ENCODE results near the gene STX4. TPM values are rescaled to one million over a fixed set of nuclear protein-coding genes. Genes with fewer than 3 reads are reported as not detected.

Gene STX4
- total RNA-seq, 1 experiment from 2014 or later, result 85.8 TPM

DNA sequence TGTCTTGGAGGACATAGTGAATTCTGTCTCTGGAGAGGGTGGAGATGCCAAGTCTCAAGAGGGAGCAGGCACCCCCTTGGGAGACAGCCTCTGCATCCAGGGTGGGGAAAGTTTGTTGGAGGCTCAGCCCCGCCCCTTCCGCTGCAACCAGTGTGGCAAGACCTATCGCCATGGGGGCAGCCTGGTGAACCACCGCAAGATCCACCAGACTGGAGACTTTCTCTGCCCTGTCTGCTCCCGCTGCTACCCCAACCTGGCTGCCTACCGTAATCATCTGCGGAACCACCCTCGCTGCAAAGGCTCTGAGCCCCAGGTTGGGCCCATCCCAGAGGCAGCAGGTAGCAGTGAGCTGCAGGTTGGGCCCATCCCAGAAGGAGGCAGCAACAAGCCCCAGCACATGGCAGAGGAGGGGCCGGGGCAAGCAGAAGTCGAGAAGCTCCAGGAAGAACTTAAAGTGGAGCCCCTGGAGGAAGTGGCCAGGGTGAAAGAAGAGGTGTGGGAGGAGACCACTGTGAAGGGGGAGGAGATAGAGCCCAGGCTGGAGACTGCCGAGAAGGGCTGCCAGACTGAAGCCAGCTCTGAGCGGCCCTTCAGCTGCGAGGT is 46.1 kb downstream of the STX4 start:
- BruUV-seq (replicated peaks), result no TSS peak
- no peaks in the 10 kb centered on the region for H3K27me3 ChIP-seq (ENCODE audit: insufficient read depth, low read depth)
- H3K4me2 ChIP-seq, result no peak overlapping the region
- no peaks in the 10 kb centered on the region for H3K9me2 ChIP-seq (ENCODE audit: insufficient read depth)
- H3K36me3 ChIP-seq (ENCODE audit: low read depth), result peaks cover 5% of the 10 kb centered on the region
- H3K27ac ChIP-seq, result no peak overlapping the region
- H3K79me2 ChIP-seq (ENCODE audit: low read depth), result peaks cover 33% of the 10 kb centered on the region
- H3K4me1 ChIP-seq (replicated peaks; ENCODE audit: insufficient read depth), result peaks cover 9% of the 10 kb centered on the region
- POLR2A ChIA-PET (ENCODE audit: unreplicated experiment), result no interaction called here
- H3F3A ChIP-seq (ENCODE audit: insufficient read depth, low read depth), result peaks cover 17% of the 10 kb centered on the region; the same call in 1 of the 2 replicates
- intact Hi-C loops (cut with micrococcal nuclease; ENCODE audit: unreplicated experiment), result no loop called here
- no peak overlapping the region for H2AFZ ChIP-seq
- CTCF ChIA-PET, result no interaction called here
- H3K4me3 ChIP-seq, result no peak overlapping the region
- H4K20me1 ChIP-seq (ENCODE audit: insufficient read depth), result peaks cover 38% of the 10 kb centered on the region
- no peak for TF ChIP-seq EZH2 (IDR thresholded peaks at IDR 0.05; ENCODE audit: low read depth)
- TF ChIP-seq, protein P1, sequence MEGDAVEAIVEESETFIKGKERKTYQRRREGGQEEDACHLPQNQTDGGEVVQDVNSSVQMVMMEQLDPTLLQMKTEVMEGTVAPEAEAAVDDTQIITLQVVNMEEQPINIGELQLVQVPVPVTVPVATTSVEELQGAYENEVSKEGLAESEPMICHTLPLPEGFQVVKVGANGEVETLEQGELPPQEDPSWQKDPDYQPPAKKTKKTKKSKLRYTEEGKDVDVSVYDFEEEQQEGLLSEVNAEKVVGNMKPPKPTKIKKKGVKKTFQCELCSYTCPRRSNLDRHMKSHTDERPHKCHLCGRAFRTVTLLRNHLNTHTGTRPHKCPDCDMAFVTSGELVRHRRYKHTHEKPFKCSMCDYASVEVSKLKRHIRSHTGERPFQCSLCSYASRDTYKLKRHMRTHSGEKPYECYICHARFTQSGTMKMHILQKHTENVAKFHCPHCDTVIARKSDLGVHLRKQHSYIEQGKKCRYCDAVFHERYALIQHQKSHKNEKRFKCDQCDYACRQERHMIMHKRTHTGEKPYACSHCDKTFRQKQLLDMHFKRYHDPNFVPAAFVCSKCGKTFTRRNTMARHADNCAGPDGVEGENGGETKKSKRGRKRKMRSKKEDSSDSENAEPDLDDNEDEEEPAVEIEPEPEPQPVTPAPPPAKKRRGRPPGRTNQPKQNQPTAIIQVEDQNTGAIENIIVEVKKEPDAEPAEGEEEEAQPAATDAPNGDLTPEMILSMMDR (conservative IDR thresholded peaks at IDR 0.05), result no peak
- H3K9me3 ChIP-seq (ENCODE audit: insufficient read depth, low read depth), result no peaks in the 10 kb centered on the region
- no peak for DNase-seq

DNA sequence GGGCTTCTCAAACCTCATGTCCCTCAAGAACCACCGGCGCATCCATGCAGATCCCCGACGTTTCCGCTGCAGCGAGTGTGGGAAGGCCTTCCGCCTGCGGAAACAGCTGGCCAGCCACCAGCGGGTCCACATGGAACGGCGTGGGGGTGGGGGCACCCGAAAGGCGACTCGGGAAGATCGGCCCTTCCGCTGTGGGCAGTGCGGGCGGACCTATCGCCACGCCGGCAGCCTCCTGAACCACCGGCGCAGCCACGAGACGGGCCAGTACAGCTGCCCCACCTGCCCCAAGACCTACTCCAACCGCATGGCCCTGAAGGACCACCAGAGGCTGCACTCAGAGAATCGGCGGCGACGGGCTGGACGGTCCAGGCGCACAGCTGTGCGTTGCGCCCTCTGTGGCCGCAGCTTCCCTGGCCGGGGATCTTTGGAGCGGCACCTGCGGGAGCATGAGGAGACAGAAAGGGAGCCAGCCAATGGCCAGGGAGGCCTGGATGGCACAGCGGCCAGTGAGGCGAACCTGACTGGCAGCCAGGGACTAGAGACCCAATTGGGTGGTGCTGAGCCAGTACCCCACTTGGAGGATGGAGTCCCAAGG is 46.8 kb downstream of the STX4 start:
- no peak overlapping the region for H2AFZ ChIP-seq
- H3K4me1 ChIP-seq (replicated peaks; ENCODE audit: insufficient read depth), result peaks cover 7% of the 10 kb centered on the region

GRCh38 chr16:31080756-31081419 is 47.5 kb downstream of the STX4 start:
- intact Hi-C loops (cut with micrococcal nuclease; ENCODE audit: unreplicated experiment), result no loop called here
- Histone ChIP-seq H3K36me3 (ENCODE audit: low read depth) (peaks cover 5% of the 10 kb centered on the region), H3K27ac (no peak overlapping the region), H3F3A (ENCODE audit: insufficient read depth, low read depth) (peaks cover 17% of the 10 kb centered on the region; the same call in 1 of the 2 replicates), H3K9me3 (ENCODE audit: insufficient read depth, low read depth) (no peaks in the 10 kb centered on the region), H2AFZ (no peak overlapping the region), H4K20me1 (ENCODE audit: insufficient read depth) (peaks cover 38% of the 10 kb centered on the region), H3K9me2 (ENCODE audit: insufficient read depth) (no peaks in the 10 kb centered on the region), H3K4me1 (replicated peaks; ENCODE audit: insufficient read depth) (no peaks in the 10 kb centered on the region), H3K79me2 (ENCODE audit: low read depth) (peaks cover 18% of the 10 kb centered on the region), H3K4me2 (no peak overlapping the region), H3K4me3 (no peak overlapping the region), H3K27me3 (ENCODE audit: insufficient read depth, low read depth) (no peaks in the 10 kb centered on the region)
- BruUV-seq (replicated peaks), result no TSS peak
- ChIA-PET POLR2A (ENCODE audit: unreplicated experiment) (interaction anchor here (0.6 kb wide), 1 partner anchor 58 kb away, joined by 3 read pairs; no protein-coding TSS in a partner anchor), CTCF (no interaction called here)
- DNase-seq, result no peak
- no peak for TF ChIP-seq EZH2 (IDR thresholded peaks at IDR 0.05; ENCODE audit: low read depth)
- TF ChIP-seq, protein P1 (conservative IDR thresholded peaks at IDR 0.05), result no peak

More for the DNA sequence above, 46.8 kb downstream of the STX4 start:
- Histone ChIP-seq H3K9me3 (ENCODE audit: insufficient read depth, low read depth) (no peaks in the 10 kb centered on the region), H3K79me2 (ENCODE audit: low read depth) (peaks cover 26% of the 10 kb centered on the region), H3K9me2 (ENCODE audit: insufficient read depth) (no peaks in the 10 kb centered on the region), H3K27ac (no peak overlapping the region), H3K27me3 (ENCODE audit: insufficient read depth, low read depth) (no peaks in the 10 kb centered on the region), H3K36me3 (ENCODE audit: low read depth) (peaks cover 5% of the 10 kb centered on the region), H3K4me2 (no peak overlapping the region), H3K4me3 (no peak overlapping the region), H4K20me1 (ENCODE audit: insufficient read depth) (peaks cover 38% of the 10 kb centered on the region), H3F3A (ENCODE audit: insufficient read depth, low read depth) (peaks cover 17% of the 10 kb centered on the region; the same call in 1 of the 2 replicates)
- no peak for DNase-seq
- ChIA-PET POLR2A (ENCODE audit: unreplicated experiment) (interaction anchor here (0.6 kb wide), 1 partner anchor 59 kb away, joined by 3 read pairs; no protein-coding TSS in a partner anchor), CTCF (no interaction called here)
- no TSS peak for BruUV-seq (replicated peaks)
- TF ChIP-seq, protein P1 (conservative IDR thresholded peaks at IDR 0.05), result no peak
- no peak for TF ChIP-seq EZH2 (IDR thresholded peaks at IDR 0.05; ENCODE audit: low read depth)
- intact Hi-C loops (cut with micrococcal nuclease; ENCODE audit: unreplicated experiment), result no loop called here
